ENCODE data around the gene ADSL.

The ADSL gene

GRCh38 chr22:40406063-40406890 lies 60.0 kb downstream of the ADSL start:
- no peak for DNase-seq

GRCh38 chr22:40407021-40407761 lies 60.9 kb downstream of the ADSL start:
- DNase-seq = no peak

GRCh38 chr22:40407831-40408717 lies 61.8 kb downstream of the ADSL start:
- no peak for DNase-seq

GRCh38 chr22:40408718-40409612 lies 62.7 kb downstream of the ADSL start:
- DNase-seq = no peak

- no peak for DNase-seq
These were observed 63.4 kb downstream of the ADSL start for GRCh38 chr22:40409613-40410113.

- DNase-seq = no peak
These were observed 64.0 kb downstream of the ADSL start for GRCh38 chr22:40410272-40410671.

- DNase-seq = no peak
These were observed 64.6 kb downstream of the ADSL start for GRCh38 chr22:40410731-40411505.

- no peak for DNase-seq
These were observed 65.2 kb downstream of the ADSL start for GRCh38 chr22:40411506-40411861.

GRCh38 chr22:40412441-40412840 lies 66.1 kb downstream of the ADSL start:
- DNase-seq = peak; percentile 96

- no peak for DNase-seq
These were observed 67.6 kb downstream of the ADSL start for GRCh38 chr22:40413873-40414272.

GRCh38 chr22:40414311-40414710 lies 68.0 kb downstream of the ADSL start:
- no peak for DNase-seq

- DNase-seq = no peak
These were observed 68.7 kb downstream of the ADSL start for GRCh38 chr22:40414838-40415505.

- DNase-seq = peak; percentile 64
These were observed 69.4 kb downstream of the ADSL start for GRCh38 chr22:40415531-40416266.

GRCh38 chr22:40416267-40416570 lies 69.9 kb downstream of the ADSL start:
- no peak for DNase-seq

GRCh38 chr22:40416636-40417035 lies 70.3 kb downstream of the ADSL start:
- no peak for DNase-seq

GRCh38 chr22:40417041-40417440 lies 70.7 kb downstream of the ADSL start:
- no peak for DNase-seq

GRCh38 chr22:40417881-40418280 lies 71.6 kb downstream of the ADSL start:
- no peak for DNase-seq

- DNase-seq = peak; percentile 37
These were observed 72.3 kb downstream of the ADSL start for GRCh38 chr22:40418366-40419201.

GRCh38 chr22:40419718-40420117 lies 73.4 kb downstream of the ADSL start:
- DNase-seq = no peak
